Measurements from ENCODE around the gene COQ5. TPM values are rescaled to one million over a fixed set of nuclear protein-coding genes. Genes with fewer than 3 reads are reported as not detected.

COQ5 gene, protein sequence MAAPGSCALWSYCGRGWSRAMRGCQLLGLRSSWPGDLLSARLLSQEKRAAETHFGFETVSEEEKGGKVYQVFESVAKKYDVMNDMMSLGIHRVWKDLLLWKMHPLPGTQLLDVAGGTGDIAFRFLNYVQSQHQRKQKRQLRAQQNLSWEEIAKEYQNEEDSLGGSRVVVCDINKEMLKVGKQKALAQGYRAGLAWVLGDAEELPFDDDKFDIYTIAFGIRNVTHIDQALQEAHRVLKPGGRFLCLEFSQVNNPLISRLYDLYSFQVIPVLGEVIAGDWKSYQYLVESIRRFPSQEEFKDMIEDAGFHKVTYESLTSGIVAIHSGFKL
- total RNA-seq: 10 to 100 TPM; 31.3 to 32.6 TPM

DNA sequence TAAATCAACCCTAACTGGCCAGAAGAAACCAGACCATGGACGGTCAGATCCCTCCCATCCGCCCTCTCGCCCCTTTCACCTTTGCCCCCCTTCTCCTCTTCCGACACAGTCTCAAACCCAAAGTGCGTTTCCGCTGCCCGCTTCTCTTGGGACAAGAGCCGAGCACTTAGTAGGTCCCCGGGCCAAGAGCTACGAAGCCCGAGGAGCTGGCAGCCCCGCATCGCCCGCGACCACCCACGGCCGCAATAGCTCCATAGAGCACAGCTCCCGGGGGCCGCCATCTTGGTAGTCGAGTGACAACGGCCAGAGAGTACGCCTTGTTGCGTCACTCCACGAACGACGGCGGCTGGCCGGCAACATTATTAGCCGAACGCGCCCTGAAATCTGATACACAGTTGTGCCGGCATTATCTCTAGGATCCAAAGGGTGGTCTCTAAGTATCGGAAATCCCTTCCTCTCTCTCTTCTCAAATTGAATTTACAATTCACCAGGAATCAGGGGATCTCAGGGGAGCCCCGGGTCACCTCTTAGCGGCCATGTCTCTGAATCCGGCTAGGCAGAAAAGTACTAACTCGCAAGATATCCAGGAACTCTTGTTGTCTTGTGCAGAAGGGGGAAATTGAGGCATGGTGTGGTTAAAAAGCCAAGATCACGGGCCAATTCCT lies at the start of gene COQ5:
TSS of gene COQ5 (minus strand) at position 298 of the 665 bp plus-strand sequence. CDS start at position 281, 17 bp downstream.
- ATAC-seq (peak; percentile 93), DNase-seq (peak; percentile 93)
- H3K4me1 Mint-ChIP-seq: peaks cover 21% of the 10 kb centered on the region
- H3K9me3 Mint-ChIP-seq (ENCODE audit: low read depth): no peaks in the 10 kb centered on the region
- no peaks in the 10 kb centered on the region for H3K27me3 Mint-ChIP-seq
- H3K36me3 Mint-ChIP-seq (ENCODE audit: low read depth): peaks cover 10% of the 10 kb centered on the region
- intact Hi-C loops (cut with DNase I, micrococcal nuclease): loop anchor here (1.0 to 2.0 kb wide), 5 partner anchors 32 to 212 kb away; partner anchors contain the start of genes DYNLL1 (in 2 of the 2), COX6A1 (in 1 of the 2) and SRSF9 (in 1 of the 2)
- POLR2A ChIA-PET: interaction anchor here (0.6 to 1.7 kb wide), 7 partner anchors 8 to 238 kb away, joined by 3 to 10 read pairs (median 4); partner anchors contain the start of genes DYNLL1, RNU4-1 and RNU4-2
- CTCF ChIA-PET: interaction anchor here (0.6 to 1.3 kb wide), 11 partner anchors 9 to 297 kb away, joined by 3 to 6 read pairs (median 4); partner anchors contain the start of gene SIRT4
- peak within 1 kb of the TSS; percentile 100 for H3K27ac Mint-ChIP-seq
- H3K4me3 Mint-ChIP-seq: peak within 1 kb of the TSS; percentile 99

DNA sequence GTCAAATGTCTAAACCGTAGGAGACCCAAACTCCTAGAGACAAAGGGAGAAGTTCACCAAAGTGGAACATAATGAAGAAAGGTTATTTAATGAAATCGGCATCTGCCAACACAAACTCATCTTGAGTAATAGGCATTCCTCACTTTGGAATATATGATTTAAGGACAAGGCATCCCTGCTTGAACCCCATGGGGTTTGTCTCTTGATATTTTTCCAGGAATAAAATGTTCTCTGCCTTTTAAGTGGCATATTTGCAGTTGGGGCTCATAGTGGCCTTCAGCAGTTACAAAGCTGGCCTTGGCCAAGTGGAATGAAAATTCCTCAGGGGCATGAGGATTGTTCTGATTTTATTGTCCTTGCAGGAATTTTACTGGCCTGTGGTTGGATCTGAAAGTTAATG lies 45.1 kb upstream of the COQ5 start:
- no peaks in the 10 kb centered on the region for H3K27me3 Mint-ChIP-seq
- ChIA-PET POLR2A (no interaction called here), CTCF (interaction anchor here (0.6 to 2.3 kb wide), 2 partner anchors 14 to 1549 kb away, joined by 3 to 7 read pairs; no protein-coding TSS in a partner anchor)
- no peak overlapping the region for H3K4me3 Mint-ChIP-seq
- H3K4me1 Mint-ChIP-seq: peaks cover under 1% of the 10 kb centered on the region
- intact Hi-C loops (cut with DNase I, micrococcal nuclease): no loop called here
- no peak for ATAC-seq
- peaks cover 65% of the 10 kb centered on the region for H3K36me3 Mint-ChIP-seq (ENCODE audit: low read depth)
- no peak for DNase-seq
- H3K9me3 Mint-ChIP-seq (ENCODE audit: low read depth): no peaks in the 10 kb centered on the region
- H3K27ac Mint-ChIP-seq: peak overlapping the region; percentile 49

DNA sequence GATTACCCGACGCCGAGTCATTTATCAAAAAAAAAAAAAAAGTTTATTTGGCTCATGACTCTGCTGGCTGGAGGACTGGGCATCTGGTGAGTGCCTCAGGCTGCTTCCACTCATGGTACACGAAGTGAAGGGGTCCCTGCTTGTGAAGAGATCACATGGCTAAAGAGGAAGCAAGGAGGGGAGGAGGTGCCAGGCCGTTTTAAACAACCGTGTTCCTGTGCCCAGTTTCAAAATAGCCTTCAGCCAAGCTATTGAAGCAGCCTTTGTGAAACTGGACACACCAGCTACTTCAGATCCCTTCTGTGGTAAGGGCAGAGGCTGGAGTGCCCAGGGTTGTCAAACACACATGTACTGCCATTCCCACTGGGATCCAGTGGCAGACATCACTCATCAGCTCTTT lies 44.6 kb upstream of the COQ5 start:
- Mint-ChIP-seq H3K9me3 (ENCODE audit: low read depth) (no peaks in the 10 kb centered on the region), H3K27ac (no peak overlapping the region), H3K4me1 (no peaks in the 10 kb centered on the region), H3K4me3 (no peak overlapping the region), H3K36me3 (ENCODE audit: low read depth) (peaks cover 65% of the 10 kb centered on the region), H3K27me3 (no peaks in the 10 kb centered on the region)
- ChIA-PET POLR2A (no interaction called here), CTCF (no interaction called here)
- ATAC-seq (no peak), DNase-seq (no peak)
- intact Hi-C loops (cut with DNase I, micrococcal nuclease): no loop called here

DNA sequence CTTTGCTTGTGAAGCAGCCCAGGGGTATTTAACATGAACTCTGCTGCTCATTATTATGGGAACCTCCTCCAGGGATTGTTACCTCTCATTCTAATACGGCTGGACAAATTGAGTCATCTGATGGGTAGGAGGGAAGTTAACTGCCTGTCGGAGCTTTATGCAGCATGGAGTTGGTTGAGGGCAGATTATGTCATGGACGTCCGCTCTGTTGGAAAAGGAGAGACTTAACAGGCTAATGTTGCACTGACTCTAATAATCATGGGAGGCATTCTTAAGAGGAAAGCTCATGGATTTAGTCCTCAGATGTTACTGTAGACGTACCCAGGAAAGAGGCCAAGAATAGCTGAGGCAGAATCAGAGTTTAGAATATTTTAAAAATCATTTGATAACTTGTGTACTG lies 42.3 kb upstream of the COQ5 start:
- ChIA-PET CTCF (interaction anchor here (0.5 to 1.9 kb wide), 5 partner anchors 10 to 866 kb away, joined by 3 to 7 read pairs (median 4); partner anchors contain the start of gene POP5), POLR2A (interaction anchor here (0.7 kb wide), 1 partner anchor 82 kb away, joined by 5 read pairs; no protein-coding TSS in a partner anchor)
- H3K36me3 Mint-ChIP-seq (ENCODE audit: low read depth): peaks cover 60% of the 10 kb centered on the region

DNA sequence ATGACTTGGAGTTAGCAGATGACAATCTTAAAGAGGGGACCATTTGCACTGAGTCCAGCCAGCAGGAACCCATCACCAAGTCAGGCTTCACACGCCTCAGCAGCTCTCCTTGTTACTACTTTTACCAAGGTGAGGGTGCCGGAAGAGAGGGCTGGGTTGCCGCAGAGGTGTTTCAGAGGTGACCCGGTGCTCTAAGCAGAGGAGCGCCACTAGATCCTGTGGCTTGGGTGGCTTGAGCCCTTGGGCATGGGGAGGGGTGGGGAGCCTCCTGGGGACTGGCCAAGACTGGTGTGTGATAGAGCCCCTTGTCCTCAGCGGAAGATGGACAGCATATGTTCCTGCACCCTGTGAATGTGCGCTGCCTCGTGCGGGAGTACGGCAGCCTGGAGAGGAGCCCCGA lies 34.5 kb upstream of the COQ5 start:
- no peaks in the 10 kb centered on the region for H3K9me3 Mint-ChIP-seq (ENCODE audit: low read depth)
- no peaks in the 10 kb centered on the region for H3K27me3 Mint-ChIP-seq
- H3K36me3 Mint-ChIP-seq (ENCODE audit: low read depth): peaks cover 54% of the 10 kb centered on the region
- no peak overlapping the region for H3K4me3 Mint-ChIP-seq
- ATAC-seq: no peak
- DNase-seq: no peak
- no peak overlapping the region for H3K27ac Mint-ChIP-seq
- no peaks in the 10 kb centered on the region for H3K4me1 Mint-ChIP-seq
- POLR2A ChIA-PET: interaction anchor here (0.6 kb wide), 1 partner anchor 1628 kb away, joined by 3 read pairs; no protein-coding TSS in a partner anchor
- CTCF ChIA-PET: no interaction called here
- intact Hi-C loops (cut with DNase I, micrococcal nuclease): no loop called here

More for the DNA sequence above, 42.3 kb upstream of the COQ5 start:
- ATAC-seq (no peak), DNase-seq (no peak)
- Mint-ChIP-seq H3K27ac (no peak overlapping the region), H3K4me3 (no peak overlapping the region), H3K4me1 (no peaks in the 10 kb centered on the region), H3K27me3 (no peaks in the 10 kb centered on the region), H3K9me3 (ENCODE audit: low read depth) (no peaks in the 10 kb centered on the region)
- intact Hi-C loops (cut with DNase I, micrococcal nuclease): no loop called here

DNA sequence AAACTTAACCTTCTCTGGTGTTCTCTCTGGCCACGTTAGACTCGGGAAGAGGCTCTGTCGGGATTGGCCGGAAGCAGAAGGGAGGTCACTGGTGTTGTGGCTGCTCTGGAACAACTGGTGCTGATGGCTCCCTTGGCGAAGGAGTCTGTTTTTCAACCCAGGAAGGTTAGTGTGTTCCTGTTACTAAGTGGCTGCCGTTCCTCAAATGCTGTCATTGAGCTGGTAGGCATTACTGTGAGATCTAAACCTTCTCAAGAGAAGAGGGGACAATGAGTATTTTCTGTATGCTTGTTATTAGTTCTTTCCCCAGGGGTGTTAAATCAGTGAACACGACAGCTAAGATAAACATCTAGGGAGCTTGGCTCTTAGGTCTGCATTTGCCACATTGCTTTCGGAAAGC lies 33.9 kb upstream of the COQ5 start:
- DNase-seq: no peak
- no peak for ATAC-seq
- Mint-ChIP-seq H3K27me3 (no peaks in the 10 kb centered on the region), H3K4me3 (no peak overlapping the region), H3K27ac (no peak overlapping the region), H3K4me1 (no peaks in the 10 kb centered on the region), H3K9me3 (ENCODE audit: low read depth) (no peaks in the 10 kb centered on the region), H3K36me3 (ENCODE audit: low read depth) (peaks cover 56% of the 10 kb centered on the region)
- intact Hi-C loops (cut with DNase I, micrococcal nuclease): no loop called here
- ChIA-PET POLR2A (no interaction called here), CTCF (no interaction called here)

DNA sequence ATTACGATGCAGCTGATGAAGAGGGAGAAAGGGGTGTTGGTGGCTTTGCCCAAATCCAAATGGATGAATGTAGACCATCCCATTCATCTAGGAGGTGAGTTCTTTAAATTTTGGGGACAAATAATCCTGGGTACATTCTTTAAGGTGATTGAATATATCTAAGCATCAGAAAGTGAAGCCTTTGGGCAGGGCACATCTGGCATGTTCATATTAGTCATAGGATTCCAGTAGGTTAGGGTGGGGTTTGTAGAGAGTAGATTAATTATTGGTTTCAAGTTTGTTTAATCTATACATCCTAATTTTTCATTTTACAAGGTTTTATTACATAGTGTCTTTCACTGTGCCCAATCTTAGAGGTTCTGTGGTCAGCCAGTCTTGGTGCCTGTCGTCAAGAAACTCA lies 28.6 kb upstream of the COQ5 start:
- Mint-ChIP-seq H3K27ac (no peak overlapping the region), H3K27me3 (no peaks in the 10 kb centered on the region), H3K4me3 (no peak overlapping the region), H3K4me1 (peaks cover 1% of the 10 kb centered on the region), H3K36me3 (ENCODE audit: low read depth) (peaks cover 46% of the 10 kb centered on the region), H3K9me3 (ENCODE audit: low read depth) (no peaks in the 10 kb centered on the region)
- ATAC-seq: no peak
- no peak for DNase-seq
- POLR2A ChIA-PET: no interaction called here
- CTCF ChIA-PET: interaction anchor here (0.6 kb wide), 1 partner anchor 37 kb away, joined by 3 read pairs; no protein-coding TSS in a partner anchor
- intact Hi-C loops (cut with DNase I, micrococcal nuclease): no loop called here

DNA sequence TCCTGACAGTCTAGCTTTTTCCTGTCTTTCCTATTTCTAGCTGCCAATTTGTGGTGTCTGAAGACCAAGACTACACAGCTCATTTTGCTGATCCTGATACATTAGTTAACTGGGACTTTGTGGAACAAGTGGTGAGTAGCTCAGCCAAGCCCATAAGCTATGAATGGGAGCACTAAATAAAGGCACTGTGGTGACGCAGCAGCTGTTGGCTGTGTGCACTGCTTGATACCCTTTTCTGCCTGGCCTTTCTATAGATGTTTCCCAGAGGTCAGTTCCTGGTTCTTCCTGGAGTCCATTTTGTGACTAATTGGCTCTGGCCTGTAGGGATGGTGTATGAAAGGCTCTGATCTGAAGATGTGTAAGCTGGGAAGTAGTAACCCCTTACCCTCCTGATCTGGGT lies 25.7 kb upstream of the COQ5 start:
- Mint-ChIP-seq H3K27me3 (no peaks in the 10 kb centered on the region), H3K4me3 (no peak overlapping the region), H3K27ac (no peak overlapping the region), H3K4me1 (peaks cover 13% of the 10 kb centered on the region), H3K36me3 (ENCODE audit: low read depth) (peaks cover 41% of the 10 kb centered on the region), H3K9me3 (ENCODE audit: low read depth) (no peaks in the 10 kb centered on the region)
- ChIA-PET CTCF (interaction anchor here (0.7 to 1.1 kb wide), 3 partner anchors 16 to 93 kb away, joined by 3 to 4 read pairs (median 4); no protein-coding TSS in a partner anchor), POLR2A (no interaction called here)
- DNase-seq: no peak
- intact Hi-C loops (cut with DNase I, micrococcal nuclease): no loop called here
- no peak for ATAC-seq

DNA sequence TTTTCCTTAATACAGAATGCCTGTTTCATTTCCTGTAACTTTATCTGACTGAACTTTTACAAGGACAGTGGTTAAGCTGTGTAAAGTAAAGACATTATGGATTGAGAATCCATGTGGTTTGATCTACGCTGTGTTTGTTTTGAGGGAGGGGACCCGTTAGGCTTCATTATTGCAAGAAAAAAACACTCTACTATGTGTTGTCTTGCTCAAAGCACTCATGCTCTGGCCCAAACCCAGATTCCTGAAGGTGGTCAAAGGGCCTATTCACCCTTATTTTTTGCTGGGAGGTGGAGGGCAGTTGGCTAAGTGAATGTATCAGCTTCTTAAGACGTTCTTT lies 17.1 kb upstream of the COQ5 start:
- Mint-ChIP-seq H3K27me3 (no peaks in the 10 kb centered on the region), H3K4me1 (peaks cover 11% of the 10 kb centered on the region), H3K36me3 (ENCODE audit: low read depth) (peaks cover 20% of the 10 kb centered on the region), H3K27ac (no peak overlapping the region), H3K9me3 (ENCODE audit: low read depth) (no peaks in the 10 kb centered on the region), H3K4me3 (no peak overlapping the region)
- no peak for ATAC-seq
- DNase-seq: no peak
- ChIA-PET CTCF (interaction anchor here (0.7 to 1.1 kb wide), 2 partner anchors 8 to 84 kb away, joined by 3 to 4 read pairs; no protein-coding TSS in a partner anchor), POLR2A (interaction anchor here (0.6 kb wide), 1 partner anchor 9 kb away, joined by 6 read pairs; no protein-coding TSS in a partner anchor)
- intact Hi-C loops (cut with DNase I, micrococcal nuclease): no loop called here

DNA sequence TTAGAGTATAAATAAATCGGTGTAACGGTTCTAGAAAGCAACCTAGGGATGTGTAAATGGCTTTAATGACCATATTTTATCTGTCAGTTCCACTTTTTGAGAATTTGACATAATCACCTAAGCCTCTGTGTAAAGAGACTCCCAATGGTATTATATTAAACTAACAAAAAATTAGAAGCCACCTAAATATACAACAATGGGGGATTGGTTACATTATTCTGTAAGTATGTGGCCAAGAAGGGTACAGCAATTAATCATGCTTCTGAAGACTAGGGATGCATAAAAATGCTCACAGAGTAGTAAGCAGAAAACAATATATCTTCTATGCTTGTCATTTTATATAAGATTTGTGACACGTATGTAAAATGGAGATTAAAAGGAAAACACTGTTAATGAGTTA lies 15.7 kb upstream of the COQ5 start:
- DNase-seq: no peak
- peaks cover 20% of the 10 kb centered on the region for H3K4me1 Mint-ChIP-seq
- no peak overlapping the region for H3K4me3 Mint-ChIP-seq
- H3K9me3 Mint-ChIP-seq (ENCODE audit: low read depth): no peaks in the 10 kb centered on the region
- CTCF ChIA-PET: no interaction called here
- H3K27me3 Mint-ChIP-seq: no peaks in the 10 kb centered on the region
- peaks cover 30% of the 10 kb centered on the region for H3K36me3 Mint-ChIP-seq (ENCODE audit: low read depth)
- no peak overlapping the region for H3K27ac Mint-ChIP-seq
- ATAC-seq: no peak
- POLR2A ChIA-PET: no interaction called here
- intact Hi-C loops (cut with DNase I, micrococcal nuclease): no loop called here

DNA sequence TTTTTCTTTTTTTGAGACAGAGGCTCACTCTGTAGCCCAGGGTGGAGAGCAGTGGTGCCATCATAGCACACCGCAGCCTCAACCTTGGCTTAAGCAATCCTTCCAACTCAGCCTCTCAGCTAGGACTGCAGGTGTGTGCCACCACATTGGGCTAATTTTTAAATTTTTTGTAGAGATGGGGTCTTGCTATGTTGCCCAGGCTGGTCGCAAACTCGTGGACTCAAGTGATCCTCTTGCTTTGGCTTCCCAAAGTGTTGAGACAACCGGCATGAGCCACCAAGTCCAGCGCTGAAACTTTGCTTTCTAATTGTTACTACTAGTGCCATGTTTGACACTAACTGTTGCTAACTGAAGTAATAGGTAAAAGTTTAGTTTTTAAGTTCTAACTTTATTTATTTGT lies 13.2 kb upstream of the COQ5 start:
- ChIA-PET POLR2A (no interaction called here), CTCF (interaction anchor here (0.6 kb wide), 1 partner anchor 855 kb away, joined by 4 read pairs; no protein-coding TSS in a partner anchor)
- DNase-seq: no peak
- intact Hi-C loops (cut with DNase I, micrococcal nuclease): no loop called here
- no peaks in the 10 kb centered on the region for H3K27me3 Mint-ChIP-seq
- no peaks in the 10 kb centered on the region for H3K9me3 Mint-ChIP-seq (ENCODE audit: low read depth)
- H3K4me3 Mint-ChIP-seq: no peak overlapping the region
- H3K36me3 Mint-ChIP-seq (ENCODE audit: low read depth): peaks cover 44% of the 10 kb centered on the region
- ATAC-seq: no peak
- H3K27ac Mint-ChIP-seq: no peak overlapping the region
- H3K4me1 Mint-ChIP-seq: peaks cover 45% of the 10 kb centered on the region
